Fibroblast of the aortic adventitia (primary cell): ENCODE data around the gene SSMEM1. TPM values are rescaled to one million over a fixed set of nuclear protein-coding genes. Genes with fewer than 3 reads are reported as not detected.

ENCODE experiments used
- DNase-seq: peaks from one replicate; pipeline ENCODE4 v3.0.0-alpha.2; 2010; ENCODE audit warnings: low read depth
- H3K4me3 ChIP-seq: 2 replicates; pipeline ENCODE4 v1.5.1; 2011; ENCODE audit warnings: low read depth, mild to moderate bottlenecking, control low read depth, low read length, moderate library complexity
- CTCF ChIP-seq: IDR thresholded peaks from 2 replicates; pipeline ENCODE4 v1.5.1; 2011; ENCODE audit warnings: mild to moderate bottlenecking, low read length, control low read depth, inconsistent platforms; ENCODE audit not compliant: insufficient read depth
- total RNA-seq: library from RNA; depleted of rRNA; stranded (reverse); fragments of >200 nt; gene quantifications from 2 replicates; pipeline ENCODE4 v1.2.3, GENCODE V29; 2012; ENCODE audit warnings: low replicate concordance

Gene SSMEM1
- total RNA-seq, 1 donor = not detected

GRCh38 chr7:130191791-130192190 is 15.9 kb upstream of the SSMEM1 start:
- no peak for DNase-seq
- no peak for TF ChIP-seq CTCF
- H3K4me3 ChIP-seq = no peak overlapping the region

- H3K4me3 ChIP-seq = no peak overlapping the region
- TF ChIP-seq CTCF = no peak
- DNase-seq = no peak
Observed at GRCh38 chr7:130195396-130195795, 12.3 kb upstream of the SSMEM1 start.

DNA sequence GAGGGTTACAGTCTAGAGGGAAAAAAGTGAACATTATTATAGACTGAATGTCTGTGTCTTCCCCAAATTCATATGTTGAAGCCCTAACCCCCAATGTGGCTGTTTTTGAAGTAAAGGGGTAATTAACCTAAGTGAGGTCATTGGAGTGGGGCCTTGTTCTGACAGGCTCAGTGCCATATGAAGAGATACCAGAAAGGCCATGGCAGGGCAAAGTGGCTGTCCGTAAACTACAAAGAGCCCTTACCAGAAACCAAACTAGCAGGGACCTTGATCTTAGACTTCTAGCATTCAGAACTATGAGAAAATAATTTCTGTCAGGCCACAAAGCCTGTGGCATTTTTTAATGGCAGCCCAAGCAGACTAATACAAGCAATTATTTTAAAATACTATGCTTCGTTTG is 11.2 kb upstream of the SSMEM1 start:
- DNase-seq = no peak
- no peak overlapping the region for H3K4me3 ChIP-seq
- TF ChIP-seq CTCF = no peak

GRCh38 chr7:130197094-130197493 is 10.6 kb upstream of the SSMEM1 start:
- no peak for TF ChIP-seq CTCF
- no peak for DNase-seq
- H3K4me3 ChIP-seq = no peak overlapping the region

DNA sequence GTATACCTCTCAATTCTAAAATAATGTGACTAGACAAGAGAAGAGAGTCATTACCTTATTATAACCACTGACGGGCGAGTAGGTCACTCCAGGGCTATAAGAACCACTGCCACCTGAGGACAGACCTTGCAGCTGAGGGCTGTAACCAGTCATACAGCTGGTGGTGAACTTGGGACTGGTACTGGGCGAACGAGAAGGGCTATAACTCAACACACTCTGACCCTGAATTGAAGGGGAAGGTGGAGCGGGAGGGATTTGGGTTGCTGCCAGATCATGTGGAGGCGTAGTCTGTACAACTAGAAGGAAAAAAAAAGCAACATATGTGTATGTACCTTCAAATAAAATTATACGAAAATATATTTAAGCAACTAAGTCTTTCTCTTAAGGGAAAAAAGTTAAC is 5.9 kb upstream of the SSMEM1 start:
- DNase-seq = no peak
- no peak overlapping the region for H3K4me3 ChIP-seq
- no peak for TF ChIP-seq CTCF

DNA sequence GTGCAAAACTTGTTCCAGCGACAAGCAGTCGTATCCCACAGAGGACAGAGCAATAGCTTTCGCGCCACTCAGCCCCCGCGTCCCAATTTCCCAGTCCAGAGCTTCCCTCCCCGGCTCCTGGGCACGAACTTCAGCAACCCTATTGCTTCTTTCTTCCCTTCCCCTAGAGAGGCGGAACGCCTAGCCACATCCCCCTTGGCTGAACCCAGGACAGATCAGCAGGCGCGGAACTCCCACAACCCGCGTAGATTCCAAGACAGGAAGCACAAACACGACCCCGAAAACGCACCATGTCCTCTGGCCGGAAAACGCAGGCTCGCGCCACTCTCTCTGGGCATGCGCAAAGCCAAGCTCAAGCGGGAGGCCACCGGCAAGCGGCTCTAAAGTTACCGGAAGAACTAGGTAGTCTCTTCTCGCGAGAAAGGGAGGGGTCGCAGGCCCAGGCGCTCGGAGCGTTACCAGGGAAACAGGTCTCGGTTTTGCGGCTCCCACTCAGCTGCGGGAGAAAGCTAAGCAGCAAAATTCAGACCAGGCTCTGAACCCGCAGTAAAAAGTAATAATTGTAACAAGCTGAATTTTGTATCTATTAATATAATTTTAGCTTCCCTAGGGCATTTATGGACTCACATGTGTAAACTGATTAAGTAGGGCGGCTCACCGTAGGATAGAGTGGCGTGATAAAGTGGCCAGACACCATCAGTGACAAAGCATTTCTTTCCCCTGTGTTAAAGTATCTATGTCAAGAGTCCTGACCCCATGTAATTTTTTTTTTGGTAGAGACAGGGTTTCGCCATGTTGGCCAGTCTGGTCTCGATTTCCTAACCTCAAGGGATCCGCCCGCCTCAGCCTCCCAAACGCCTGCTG is 2.3 kb upstream of the SSMEM1 start, which contains the start of gene TMEM209:
Gene TMEM209, minus strand, starts transcription at position 323 of the 864 bp plus-strand sequence. Its CDS starts 31 bp downstream, at position 292.
- H3K4me3 ChIP-seq = peak within 1 kb of the TSS; percentile 96
- DNase-seq = peak; percentile 97
- no peak for TF ChIP-seq CTCF

- DNase-seq = no peak
- H3K4me3 ChIP-seq = no peak overlapping the region
- TF ChIP-seq CTCF = no peak
Observed at GRCh38 chr7:130207033-130207432, 627 bp upstream of the SSMEM1 start.
